HEK293 (cell line): ENCODE measurements around the gene PEX11G.

Experiments
- YY1 ChIP-seq: fragments of 450-650 bp; formaldehyde crosslinking; IDR thresholded peaks from 2 replicates; pipeline ENCODE4 v1.5.1; 2018; ENCODE audit warnings: missing biosample characterization, missing genetic modification characterization
- TF ChIP-seq, protein P1 (sequence below): fragments of 450-650 bp; formaldehyde crosslinking; IDR thresholded peaks from 2 replicates; pipeline ENCODE4 v1.5.1; 2016; ENCODE audit warnings: missing biosample characterization, missing genetic modification characterization

DNA sequence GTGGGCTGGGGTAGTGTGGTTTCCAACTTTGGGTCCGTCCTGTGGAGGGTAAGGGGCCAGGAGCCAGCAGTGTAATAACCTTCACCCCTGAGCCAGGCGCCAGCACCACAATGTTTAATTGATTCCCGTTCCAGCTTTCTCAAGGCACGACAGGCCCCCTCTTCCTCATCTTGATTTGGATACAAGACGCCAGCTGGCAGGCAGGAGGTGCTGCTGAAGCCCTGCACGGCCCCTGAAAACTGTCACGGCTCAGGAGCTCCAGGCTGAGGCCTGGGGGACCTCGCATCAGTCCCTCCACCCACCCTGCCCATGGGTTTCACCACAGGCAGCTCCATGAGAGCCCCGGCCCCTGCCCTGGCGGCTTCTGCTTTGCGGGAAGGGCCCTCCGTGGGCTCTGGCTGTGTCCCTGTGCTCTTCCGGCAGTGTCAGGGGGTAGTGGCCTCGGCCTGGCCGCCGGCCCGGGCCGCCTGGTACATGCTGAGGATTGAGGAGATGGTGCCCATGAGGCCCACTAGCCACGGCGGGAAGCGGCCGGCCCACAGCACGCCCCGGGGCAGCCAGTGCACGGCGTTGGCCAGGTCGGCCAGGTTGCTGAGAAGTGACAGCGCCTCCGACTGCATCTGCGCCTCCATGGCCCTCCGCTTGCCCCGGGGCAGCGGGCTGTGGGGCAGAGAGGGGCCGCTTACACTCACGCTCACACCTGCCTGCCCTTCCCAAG lies 11.9 kb downstream of the PEX11G start:
- TF ChIP-seq, protein P1, sequence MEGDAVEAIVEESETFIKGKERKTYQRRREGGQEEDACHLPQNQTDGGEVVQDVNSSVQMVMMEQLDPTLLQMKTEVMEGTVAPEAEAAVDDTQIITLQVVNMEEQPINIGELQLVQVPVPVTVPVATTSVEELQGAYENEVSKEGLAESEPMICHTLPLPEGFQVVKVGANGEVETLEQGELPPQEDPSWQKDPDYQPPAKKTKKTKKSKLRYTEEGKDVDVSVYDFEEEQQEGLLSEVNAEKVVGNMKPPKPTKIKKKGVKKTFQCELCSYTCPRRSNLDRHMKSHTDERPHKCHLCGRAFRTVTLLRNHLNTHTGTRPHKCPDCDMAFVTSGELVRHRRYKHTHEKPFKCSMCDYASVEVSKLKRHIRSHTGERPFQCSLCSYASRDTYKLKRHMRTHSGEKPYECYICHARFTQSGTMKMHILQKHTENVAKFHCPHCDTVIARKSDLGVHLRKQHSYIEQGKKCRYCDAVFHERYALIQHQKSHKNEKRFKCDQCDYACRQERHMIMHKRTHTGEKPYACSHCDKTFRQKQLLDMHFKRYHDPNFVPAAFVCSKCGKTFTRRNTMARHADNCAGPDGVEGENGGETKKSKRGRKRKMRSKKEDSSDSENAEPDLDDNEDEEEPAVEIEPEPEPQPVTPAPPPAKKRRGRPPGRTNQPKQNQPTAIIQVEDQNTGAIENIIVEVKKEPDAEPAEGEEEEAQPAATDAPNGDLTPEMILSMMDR (tag by site-specific recombination) = no peak
- TF ChIP-seq YY1 = no peak
